ENCODE measurements around the gene SLC38A1.

SLC38A1 gene

GRCh38 chr12:46230306-46230705 is 38.5 kb downstream of the SLC38A1 start:
- no peak for DNase-seq

DNA sequence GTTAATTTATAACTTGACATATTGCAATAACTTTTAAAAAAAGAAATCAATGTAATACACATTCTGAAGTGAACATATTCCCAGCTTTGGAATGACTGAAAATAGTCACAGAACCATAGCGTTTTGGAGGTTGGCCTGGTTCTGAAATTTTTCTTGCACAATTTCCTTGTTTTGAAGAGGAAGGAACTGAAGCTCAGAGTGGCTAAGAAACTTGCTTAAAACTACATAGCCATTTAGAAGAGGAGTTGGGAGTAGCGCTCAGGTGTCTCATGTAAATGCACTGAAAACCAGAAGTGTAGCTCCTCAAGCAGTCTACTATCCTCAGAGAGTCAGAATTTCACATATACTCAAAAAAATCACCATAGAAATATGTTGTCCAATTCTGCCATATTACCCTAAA is 41.2 kb downstream of the SLC38A1 start:
- DNase-seq = no peak

DNA sequence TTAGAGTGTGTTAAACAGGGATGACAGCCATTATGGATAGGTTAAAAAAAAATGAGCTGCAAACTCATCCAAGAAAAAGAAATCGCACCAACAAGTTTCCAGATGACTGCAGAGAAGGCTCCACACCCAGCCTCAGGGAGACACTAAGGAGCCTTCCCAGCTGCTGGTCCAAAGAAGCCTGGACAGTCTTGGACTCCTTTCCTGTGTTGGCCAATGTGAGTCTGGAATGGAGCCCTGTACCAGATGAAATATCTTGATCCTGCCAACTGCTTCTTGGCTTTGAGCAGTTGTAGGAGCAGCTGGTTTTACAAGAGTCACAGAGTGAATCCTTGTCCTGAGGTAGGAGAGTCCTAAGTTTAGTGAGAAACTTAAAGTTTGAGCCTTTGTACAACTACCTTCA is 44.5 kb downstream of the SLC38A1 start:
- no peak for DNase-seq

- DNase-seq = no peak
Measured at GRCh38 chr12:46223047-46223446, 45.8 kb downstream of the SLC38A1 start.

GRCh38 chr12:46222636-46223035 is 46.2 kb downstream of the SLC38A1 start:
- DNase-seq = no peak

DNA sequence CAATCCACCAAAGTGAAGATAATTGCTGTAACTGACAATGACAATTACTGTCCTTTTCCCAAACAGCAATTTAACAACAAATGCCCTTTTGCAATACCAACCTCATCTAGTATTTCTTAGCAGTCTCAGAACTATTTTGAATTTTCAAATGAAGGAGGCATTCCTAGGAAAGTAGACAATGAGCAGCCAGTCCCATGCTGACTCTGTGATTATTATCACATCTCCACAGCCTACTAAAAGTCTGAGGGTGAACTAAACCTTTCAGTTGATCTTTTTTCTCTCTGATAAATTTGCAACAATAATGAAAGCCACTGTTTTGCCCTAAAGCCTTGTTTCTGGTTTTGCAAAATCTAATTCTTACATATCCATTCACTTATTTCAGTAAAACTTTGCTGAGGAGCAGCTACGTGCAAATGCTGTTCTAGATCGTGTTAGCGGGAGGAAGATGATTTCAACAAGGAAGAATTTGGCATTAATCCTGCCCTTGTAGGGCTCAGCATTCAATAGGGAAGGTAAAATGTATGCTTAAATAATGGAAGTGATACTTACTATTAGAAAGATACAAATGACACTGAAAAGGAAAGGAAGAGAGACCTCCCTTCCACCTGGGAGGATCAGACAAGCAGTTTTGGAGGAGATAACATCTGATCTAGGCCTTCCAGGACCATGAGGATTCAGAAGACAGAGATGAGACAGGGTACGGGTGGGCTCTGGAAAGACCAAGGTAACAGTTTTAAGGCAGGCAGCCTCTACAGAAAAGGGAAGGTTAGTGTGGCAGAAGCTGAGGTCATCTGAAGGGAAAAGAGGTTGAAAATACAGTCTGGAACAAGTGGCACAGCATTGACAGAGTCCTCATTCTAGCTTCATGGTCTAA is 47.4 kb downstream of the SLC38A1 start:
- DNase-seq = no peak

DNA sequence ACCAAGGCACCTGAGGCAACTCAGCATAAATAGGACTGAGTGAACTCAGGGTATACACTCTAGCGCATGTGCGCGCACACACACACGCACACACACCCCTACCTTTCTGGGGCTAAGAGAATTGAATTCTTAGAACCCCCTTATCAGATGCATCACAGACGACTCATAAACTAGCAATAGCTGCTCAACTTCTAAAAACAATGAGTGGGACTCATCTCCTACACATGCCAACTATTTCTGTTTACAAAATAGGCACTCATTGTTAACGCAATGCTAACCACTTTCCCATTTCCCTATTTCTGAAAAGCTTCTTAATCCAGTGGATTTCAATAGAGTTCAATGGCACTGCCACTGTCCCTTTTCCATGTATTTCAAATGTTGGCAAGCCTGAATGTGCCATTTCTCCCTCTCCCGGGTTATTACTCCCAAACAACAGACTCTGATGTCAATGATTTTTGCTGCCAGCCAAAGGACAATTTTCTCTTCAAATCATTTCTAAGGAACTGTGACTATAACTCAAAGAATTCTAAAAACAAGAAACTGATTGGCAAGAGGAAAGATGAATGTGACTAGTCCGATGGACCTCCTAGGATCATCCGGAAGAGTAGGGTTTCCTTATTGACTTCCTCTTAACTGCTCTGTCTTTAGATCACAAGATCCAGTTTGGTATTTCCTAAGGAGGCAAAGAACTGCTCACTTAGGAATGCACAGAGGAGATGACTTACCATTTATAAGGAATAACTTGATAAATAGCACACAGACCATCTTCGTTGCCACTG is 48.8 kb downstream of the SLC38A1 start:
- DNase-seq = peak; percentile 74

GRCh38 chr12:46219132-46219876 is 49.5 kb downstream of the SLC38A1 start:
- DNase-seq = no peak

GRCh38 chr12:46218322-46219095 is 50.3 kb downstream of the SLC38A1 start:
- DNase-seq = no peak

- DNase-seq = peak; percentile 64
Measured at GRCh38 chr12:46217541-46218321, 51.1 kb downstream of the SLC38A1 start.

- DNase-seq = peak; percentile 81
Measured at GRCh38 chr12:46214668-46215436, 54.0 kb downstream of the SLC38A1 start.

GRCh38 chr12:46212108-46212982 is 56.5 kb downstream of the SLC38A1 start:
- DNase-seq = no peak

DNA sequence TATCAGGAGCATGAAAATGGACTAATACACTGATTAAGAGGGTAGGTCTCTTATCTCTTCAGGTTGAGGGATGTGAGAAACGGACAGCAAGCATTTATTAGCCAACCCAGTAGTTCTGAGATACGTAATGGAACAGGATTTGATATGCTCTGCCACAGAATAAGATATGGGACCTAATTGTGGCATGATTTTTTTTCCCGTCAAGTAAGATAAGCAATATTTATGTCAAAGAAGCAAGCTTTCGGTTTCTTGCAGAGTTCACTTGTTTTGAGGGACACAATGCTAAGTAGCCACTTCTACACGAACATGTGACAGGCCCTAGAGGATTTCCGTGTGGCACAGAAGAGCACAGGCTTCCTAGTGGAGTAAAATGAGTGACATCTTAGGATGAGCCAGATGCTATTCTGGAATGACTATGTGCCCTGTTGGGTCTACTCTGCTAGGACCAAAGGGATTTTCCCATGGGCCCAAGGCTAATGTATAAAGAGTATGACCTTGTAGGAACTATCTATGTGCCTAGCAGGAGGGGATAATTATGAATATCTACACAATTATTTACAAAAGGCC is 57.9 kb downstream of the SLC38A1 start:
- no peak for DNase-seq

DNA sequence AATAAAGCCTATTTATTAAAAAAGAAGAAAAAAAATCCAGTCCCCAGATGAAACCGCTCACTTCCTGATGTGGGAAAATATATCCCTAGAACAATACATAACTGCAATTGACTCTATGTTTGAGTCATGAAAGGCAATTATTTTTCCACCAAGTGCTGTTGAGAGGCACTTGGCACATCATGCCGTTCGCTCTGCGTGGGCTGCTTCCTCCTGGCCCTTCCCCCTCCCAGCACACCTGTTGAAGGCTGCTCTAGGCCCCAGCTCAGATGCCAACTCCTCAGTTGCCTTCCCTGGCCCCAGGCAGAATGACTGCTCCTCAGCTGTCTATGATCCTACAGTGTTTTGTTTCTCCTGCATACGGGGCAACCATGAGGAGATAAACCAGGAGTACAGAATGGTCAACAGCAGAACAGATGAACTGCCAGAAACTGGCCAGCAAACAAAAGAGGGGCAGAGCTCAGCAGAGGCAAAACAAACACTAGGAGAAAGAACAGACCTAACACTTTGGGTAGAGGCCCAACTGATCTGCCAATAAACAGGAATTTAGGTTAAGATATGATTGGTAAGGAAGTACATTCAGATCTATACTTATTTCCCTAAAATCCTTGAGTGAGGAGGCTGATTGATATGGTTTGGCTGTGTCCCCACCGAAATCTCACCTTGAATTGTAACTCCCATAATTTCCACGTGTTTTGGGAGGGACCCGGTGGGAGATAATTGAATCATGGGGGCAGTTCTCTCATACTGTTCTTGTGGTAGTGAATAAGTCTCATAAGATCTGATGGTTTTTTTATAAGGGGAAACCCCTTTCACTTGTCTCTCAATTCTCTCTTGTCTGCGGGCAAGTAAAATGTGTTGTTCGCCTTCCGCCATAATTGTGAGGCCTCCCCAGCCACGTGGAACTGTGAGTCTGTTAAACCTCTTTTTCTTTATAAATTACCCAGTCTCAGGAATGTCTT is 58.6 kb downstream of the SLC38A1 start:
- DNase-seq = peak; percentile 41

DNA sequence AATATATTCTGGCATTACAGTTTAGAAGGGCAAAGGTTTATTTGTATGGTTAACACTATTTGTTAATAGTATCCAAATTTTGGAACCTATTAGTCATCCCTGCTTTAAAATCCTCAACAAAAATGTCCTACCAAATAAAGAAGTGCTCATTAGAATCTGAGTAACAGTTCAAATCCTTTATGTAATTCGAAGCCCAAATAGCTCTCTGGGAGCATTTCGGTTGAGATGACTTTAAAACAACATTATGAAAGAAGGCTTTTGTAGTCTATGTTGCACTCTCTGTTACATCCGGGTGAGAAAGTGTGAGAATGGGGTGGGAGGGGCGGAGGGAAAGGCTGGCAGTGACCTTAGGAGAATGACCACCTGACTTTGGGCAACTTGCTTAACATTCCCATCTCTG is 59.7 kb downstream of the SLC38A1 start:
- no peak for DNase-seq

DNA sequence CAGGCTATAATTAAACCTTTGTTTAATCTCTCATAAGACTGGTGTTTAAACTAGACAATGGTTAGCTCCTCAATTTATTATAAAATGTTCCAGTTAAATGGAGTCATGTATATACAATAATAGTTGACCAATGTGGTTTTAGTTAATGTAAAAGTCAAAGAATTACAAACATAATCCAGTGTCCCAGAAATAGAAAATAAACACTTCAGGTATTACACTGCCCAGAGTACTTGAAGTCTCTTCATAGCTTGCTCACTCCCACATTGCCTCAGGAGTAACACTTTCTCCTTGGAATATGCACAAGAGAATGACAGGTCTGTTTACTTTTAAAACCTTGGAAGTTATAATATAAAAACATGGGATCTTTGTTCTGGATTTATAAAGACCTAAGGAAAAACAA is 60.5 kb downstream of the SLC38A1 start:
- no peak for DNase-seq

GRCh38 chr12:46207644-46208043 is 61.2 kb downstream of the SLC38A1 start:
- no peak for DNase-seq

GRCh38 chr12:46206471-46206870 is 62.4 kb downstream of the SLC38A1 start:
- no peak for DNase-seq
